ENCODE results near the gene TRIM8. TPM values are rescaled to one million over a fixed set of nuclear protein-coding genes. Genes with fewer than 3 reads are reported as not detected.

Gene TRIM8
- polyA plus RNA-seq (2012; ENCODE audit: insufficient read depth, insufficient read length, low read depth) = 148 TPM

- Histone ChIP-seq H3K4me1 (no peaks in the 10 kb centered on the region; the same call in none of the 2 replicates), H3K4me3 (ENCODE audit: low read depth, low read length) (peak within 1 kb of the TSS; percentile 91), H3K9me3 (no peaks in the 10 kb centered on the region), H3K27me3 (no peaks in the 10 kb centered on the region), H3K36me3 (peaks cover 5% of the 10 kb centered on the region; the same call in 1 of the 2 replicates)
- TF ChIP-seq, protein P1, sequence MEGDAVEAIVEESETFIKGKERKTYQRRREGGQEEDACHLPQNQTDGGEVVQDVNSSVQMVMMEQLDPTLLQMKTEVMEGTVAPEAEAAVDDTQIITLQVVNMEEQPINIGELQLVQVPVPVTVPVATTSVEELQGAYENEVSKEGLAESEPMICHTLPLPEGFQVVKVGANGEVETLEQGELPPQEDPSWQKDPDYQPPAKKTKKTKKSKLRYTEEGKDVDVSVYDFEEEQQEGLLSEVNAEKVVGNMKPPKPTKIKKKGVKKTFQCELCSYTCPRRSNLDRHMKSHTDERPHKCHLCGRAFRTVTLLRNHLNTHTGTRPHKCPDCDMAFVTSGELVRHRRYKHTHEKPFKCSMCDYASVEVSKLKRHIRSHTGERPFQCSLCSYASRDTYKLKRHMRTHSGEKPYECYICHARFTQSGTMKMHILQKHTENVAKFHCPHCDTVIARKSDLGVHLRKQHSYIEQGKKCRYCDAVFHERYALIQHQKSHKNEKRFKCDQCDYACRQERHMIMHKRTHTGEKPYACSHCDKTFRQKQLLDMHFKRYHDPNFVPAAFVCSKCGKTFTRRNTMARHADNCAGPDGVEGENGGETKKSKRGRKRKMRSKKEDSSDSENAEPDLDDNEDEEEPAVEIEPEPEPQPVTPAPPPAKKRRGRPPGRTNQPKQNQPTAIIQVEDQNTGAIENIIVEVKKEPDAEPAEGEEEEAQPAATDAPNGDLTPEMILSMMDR (IDR thresholded peaks at IDR 0.05; ENCODE audit: low read depth, low read length) = no peak
- peak; percentile 57 for DNase-seq
Observed at GRCh38 chr10:102644066-102644645, at the start of gene TRIM8. Gene TRIM8 (plus strand): TSS chr10:102644479. CDS start chr10:102644618, 139 bp downstream.

- no peaks in the 10 kb centered on the region; the same call in none of the 2 replicates for H3K4me1 ChIP-seq
Observed at GRCh38 chr10:102595293-102595692, 49.0 kb upstream of the TRIM8 start.

GRCh38 chr10:102595897-102596296 lies 48.4 kb upstream of the TRIM8 start:
- TF ChIP-seq, protein P1 (IDR thresholded peaks at IDR 0.05; ENCODE audit: low read depth, low read length) = no peak
- H3K4me3 ChIP-seq (ENCODE audit: low read depth, low read length) = no peak overlapping the region
- H3K9me3 ChIP-seq = no peaks in the 10 kb centered on the region
- H3K36me3 ChIP-seq = peaks cover 4% of the 10 kb centered on the region
- H3K27me3 ChIP-seq = no peaks in the 10 kb centered on the region
- DNase-seq = no peak
- no peaks in the 10 kb centered on the region; the same call in none of the 2 replicates for H3K4me1 ChIP-seq

More at GRCh38 chr10:102595293-102595692, 49.0 kb upstream of the TRIM8 start:
- no peak for DNase-seq
- TF ChIP-seq, protein P1 (IDR thresholded peaks at IDR 0.05; ENCODE audit: low read depth, low read length) = no peak
- no peaks in the 10 kb centered on the region for H3K9me3 ChIP-seq
- peaks cover 4% of the 10 kb centered on the region; the same call in 1 of the 2 replicates for H3K36me3 ChIP-seq
- no peak overlapping the region for H3K4me3 ChIP-seq (ENCODE audit: low read depth, low read length)
- no peaks in the 10 kb centered on the region for H3K27me3 ChIP-seq

- H3K4me1 ChIP-seq = no peaks in the 10 kb centered on the region; the same call in none of the 2 replicates
Observed at GRCh38 chr10:102596506-102596971, 47.7 kb upstream of the TRIM8 start.

DNA sequence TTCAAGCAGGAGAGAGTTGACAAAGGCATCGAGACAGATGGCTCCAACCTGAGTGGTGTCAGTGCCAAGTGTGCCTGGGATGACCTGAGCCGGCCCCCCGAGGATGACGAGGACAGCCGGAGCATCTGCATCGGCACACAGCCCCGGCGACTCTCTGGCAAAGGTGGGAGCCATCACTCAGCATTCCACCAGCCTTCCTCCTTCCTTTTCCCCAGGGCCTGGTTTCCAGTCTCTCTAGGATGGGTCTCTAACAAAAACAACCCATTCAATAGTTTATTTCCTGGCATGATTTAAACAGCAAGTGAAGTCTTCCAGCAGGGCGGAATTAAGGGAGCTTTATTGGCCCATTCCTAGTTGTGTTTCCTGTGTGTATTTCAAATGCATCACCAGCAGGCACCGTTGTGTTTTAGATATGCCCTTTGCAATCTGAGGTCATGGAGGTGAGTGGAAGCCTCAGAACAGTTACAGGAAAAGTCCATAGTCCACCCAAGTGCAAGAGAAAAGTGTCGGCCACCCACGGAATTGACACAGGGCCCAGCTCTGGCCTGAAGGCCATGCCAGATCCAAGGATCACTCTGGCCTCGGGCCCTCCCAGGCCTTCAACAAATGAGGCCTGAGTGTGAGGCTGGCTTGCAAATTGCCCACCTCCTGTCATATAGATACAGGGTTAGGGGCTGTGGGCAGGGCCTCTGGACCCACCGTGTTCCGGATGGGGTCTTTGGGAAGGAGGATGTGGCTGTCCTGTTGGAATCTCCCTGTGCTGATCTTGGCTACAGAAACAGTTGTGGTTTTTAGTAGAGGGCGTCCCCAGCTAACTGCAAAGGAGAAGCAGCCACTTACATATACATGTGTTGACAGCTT lies 46.9 kb upstream of the TRIM8 start:
- no peaks in the 10 kb centered on the region for H3K9me3 ChIP-seq
- H3K27me3 ChIP-seq = no peaks in the 10 kb centered on the region
- no peak for DNase-seq
- peaks cover 4% of the 10 kb centered on the region for H3K36me3 ChIP-seq
- H3K4me1 ChIP-seq = no peaks in the 10 kb centered on the region; the same call in none of the 2 replicates
- TF ChIP-seq, protein P1 (IDR thresholded peaks at IDR 0.05; ENCODE audit: low read depth, low read length) = no peak
- H3K4me3 ChIP-seq (ENCODE audit: low read depth, low read length) = no peak overlapping the region

More at GRCh38 chr10:102596506-102596971, 47.7 kb upstream of the TRIM8 start:
- Histone ChIP-seq H3K36me3 (peaks cover 4% of the 10 kb centered on the region), H3K9me3 (no peaks in the 10 kb centered on the region), H3K4me3 (ENCODE audit: low read depth, low read length) (no peak overlapping the region), H3K27me3 (no peaks in the 10 kb centered on the region)
- DNase-seq = peak; percentile 63
- TF ChIP-seq, protein P1 (IDR thresholded peaks at IDR 0.05; ENCODE audit: low read depth, low read length) = peak; percentile 88

All from BE2C (cell line).